GM19351 (cell line): ENCODE results near the gene MUSTN1.
A peak's percentile ranks its signal among the peaks of the same experiment; 100 is the strongest.

Source experiments
- ATAC-seq: cut with Tn5 transposase; IDR thresholded peaks from one replicate; pipeline ENCODE4 v1.9.1; 2021; ENCODE audit warnings: mild to moderate bottlenecking, moderate library complexity; ENCODE audit not compliant: unreplicated experiment

The MUSTN1 gene

DNA sequence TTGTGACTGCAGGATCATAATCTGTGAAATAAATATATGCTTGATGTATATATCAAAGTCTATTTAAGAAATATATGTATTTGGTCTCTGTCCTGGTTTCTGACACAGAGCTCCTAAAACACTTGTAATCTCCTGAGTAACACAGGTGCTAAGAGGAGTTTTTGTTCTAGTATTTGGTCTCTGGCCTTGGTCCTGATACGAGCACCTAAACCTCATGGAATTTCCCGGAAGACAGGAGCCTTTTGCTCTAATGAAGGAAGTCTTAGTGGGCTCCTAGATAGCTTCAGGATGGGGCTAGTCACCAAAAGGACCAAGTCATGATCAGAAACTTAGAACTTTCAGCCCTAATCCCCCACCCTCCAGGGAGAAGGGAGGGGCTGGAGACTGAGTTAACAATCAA is 19.2 kb upstream of the MUSTN1 start:
- ATAC-seq = no peak

DNA sequence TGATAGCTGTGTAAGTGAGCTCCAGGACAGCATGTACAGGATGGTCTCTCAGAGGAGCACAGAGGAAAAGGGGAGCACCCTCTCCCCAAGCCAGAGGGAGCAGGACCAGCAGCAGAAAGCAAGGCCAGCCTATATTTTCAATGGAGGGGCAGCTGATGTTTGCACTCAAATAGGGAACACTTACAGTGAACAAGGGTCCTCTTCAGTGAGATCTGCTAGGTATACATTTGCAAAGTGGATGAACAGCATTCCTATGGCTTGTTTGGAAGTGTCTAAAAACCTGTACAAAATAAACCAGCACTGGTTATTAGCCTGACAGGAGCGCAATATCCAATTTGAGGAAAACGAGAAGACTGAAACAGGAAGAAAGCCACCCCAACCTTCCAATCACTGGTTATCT is 17.6 kb upstream of the MUSTN1 start:
- ATAC-seq = no peak

DNA sequence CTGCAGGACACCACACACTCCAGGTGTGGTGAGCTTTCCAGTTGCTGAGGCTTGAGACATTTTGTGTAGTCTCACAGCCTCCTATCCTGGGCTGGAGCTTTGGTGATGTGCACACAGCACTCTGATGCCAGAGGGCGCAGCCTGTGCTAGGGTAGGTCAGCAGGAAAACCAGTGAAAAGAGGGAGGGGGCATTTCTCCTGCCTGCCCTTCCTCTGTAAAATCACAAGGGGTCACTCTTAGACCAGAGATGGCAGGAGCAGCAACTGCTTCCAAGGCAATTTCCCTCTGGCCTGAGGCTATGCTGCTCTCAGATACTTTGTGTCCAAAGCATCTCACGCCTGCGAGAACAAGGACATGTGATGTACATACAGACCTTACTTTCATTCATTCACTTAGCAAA is 16.5 kb upstream of the MUSTN1 start:
- ATAC-seq = no peak

DNA sequence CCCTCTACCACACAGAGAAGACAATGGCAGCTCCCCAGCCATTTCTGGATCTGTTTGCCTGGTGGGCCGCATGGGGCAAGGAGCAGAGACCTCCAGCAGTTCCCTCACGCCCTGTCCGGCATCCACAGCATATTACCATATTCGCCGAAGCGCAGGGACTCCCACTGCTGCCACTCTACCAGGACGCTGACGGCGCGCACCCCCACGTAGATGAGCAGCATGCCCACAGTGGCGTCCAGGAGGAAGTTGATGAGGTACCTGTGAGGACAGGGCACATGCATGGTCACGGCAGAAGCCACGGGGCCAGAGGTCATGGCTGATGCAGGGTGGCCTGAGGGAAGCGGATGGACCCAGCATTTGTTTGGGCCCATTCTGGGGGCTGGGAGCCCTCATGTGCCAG is 14.8 kb upstream of the MUSTN1 start:
- no peak for ATAC-seq

DNA sequence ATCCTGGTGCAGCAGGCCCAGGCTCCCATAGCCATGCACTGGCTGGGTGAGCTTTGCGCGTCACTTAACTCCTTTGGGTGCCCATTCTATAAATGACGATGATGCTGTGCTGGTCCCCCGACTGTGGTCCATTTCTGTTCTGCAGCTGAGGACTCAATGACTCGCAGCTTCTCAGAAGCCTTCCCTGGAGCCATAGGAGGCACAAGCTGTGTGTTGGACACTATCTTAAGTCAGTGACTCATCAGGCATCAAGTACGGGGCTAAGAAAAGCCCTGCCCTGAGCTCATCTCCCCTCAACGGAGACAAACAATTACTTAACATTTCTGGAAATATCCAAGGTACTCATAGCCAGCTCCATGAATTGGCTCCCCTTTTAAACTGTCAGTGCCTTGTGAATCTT is 13.8 kb upstream of the MUSTN1 start:
- no peak for ATAC-seq

DNA sequence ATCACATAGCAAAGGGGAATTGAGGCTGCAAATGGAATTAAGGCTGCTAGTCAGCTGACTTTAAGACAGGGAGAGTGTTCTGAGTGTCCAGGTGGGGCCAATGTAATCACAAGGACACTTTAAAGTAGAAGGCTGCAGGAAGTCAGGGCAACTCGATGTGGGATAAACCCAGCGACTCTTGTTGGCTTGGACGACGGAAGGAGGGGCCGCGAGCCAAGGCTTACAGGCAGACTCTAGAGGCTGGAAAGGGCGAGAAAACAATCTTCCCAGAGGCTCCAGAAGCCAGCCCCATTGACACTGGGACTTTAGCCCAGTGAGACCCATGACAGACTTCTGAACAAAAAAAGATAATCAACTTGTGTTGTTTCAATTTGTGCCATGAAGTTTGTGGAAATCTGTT is 12.9 kb upstream of the MUSTN1 start:
- no peak for ATAC-seq

DNA sequence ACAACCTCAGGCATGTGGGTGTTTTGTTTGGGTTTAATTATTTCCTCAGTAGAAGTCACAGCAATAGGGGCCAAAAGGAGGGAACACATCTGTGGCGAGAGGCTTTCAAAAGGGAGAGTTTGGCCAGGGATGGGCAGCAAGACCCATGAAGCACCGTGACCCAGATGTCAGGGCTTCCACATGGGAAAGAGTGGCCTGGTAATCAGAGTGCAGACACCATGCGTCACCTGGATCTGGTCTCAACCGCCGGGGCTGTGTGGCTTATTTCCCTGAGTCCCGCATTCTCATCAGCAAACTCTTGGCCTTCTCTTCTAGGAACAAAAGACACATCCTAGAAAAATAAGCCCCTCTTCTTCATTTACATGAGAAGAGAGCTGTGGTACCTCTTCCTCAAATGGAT is 12.4 kb upstream of the MUSTN1 start:
- no peak for ATAC-seq

DNA sequence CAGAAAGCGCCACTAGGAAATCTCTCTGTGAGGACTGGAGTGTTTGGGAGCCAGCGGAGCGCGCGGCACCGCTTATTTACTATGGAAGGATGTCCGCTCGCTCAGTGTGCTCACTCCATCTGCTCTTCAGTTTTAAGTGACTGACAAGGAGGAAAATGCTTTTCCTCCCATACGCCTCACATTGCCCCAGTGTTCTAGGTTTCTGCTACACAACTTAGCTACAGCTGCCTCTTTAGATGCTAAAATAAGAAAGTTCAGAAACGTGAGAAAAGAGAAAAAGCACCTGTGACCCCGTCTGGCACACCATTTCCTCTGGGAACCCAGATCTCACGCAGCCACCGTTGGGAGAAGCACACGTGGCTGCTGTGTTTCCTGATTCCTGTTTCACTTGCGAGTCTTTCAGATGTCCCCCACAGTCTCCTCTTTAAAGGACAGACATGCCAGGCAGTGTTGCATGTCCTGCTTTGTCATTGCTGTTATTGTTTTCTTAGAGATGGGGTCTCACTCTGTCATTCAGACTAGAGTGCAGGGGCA is 11.7 kb upstream of the MUSTN1 start:
- no peak for ATAC-seq

DNA sequence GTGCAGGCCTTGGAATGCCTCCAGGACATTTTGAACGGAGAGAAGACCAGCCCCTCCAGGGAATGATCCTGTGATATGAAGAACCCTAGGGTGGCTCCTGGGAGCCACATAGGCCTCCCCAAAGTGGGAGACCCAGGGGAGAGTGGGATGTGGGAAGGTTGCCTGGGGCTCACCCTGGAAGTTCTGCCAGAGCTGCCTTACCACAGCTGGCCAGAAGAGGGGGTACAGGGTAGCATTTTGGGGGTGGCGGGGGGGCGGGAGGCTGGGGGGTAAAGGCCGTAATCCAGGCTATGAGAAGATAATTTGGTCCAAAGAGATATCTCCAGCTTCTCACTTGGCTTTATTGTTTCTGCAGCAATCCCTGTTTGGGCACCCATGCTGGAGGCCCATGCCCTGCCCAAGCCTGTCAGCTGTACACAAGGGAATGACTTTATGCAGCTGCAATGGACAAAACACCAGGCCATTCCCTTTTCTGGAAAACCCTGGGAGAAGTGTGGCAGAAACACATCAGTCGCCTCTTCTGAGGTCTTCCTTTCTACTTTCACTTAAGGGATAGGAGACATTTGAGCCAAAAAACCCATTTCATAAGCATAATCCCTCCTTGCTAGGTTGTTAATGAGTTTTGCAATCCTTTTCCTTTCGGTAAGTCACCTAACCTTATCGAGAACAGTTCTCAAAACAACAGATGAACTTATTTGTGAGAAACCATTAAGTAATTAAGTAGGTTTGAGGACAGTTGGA is 11.0 kb upstream of the MUSTN1 start:
- no peak for ATAC-seq

DNA sequence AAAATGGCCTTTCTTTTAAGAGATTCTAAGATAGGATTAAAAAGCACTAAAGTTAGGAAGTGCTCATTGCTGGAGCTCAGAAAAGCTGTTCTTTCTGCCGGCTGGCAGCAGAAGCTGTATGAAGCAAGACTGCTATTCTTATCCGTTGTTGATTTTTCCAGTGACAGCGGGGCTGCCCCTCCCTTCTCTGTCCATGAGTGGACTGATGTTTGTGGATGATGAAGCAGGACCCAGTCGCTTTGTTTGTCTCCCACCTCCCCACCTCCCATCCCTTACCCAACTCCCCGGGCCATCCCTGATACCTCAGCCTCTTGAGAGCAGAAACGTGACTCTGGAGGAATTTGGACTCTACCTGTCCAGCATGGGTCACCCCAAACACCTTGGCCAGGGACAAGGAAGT is 10.3 kb upstream of the MUSTN1 start:
- ATAC-seq = no peak

DNA sequence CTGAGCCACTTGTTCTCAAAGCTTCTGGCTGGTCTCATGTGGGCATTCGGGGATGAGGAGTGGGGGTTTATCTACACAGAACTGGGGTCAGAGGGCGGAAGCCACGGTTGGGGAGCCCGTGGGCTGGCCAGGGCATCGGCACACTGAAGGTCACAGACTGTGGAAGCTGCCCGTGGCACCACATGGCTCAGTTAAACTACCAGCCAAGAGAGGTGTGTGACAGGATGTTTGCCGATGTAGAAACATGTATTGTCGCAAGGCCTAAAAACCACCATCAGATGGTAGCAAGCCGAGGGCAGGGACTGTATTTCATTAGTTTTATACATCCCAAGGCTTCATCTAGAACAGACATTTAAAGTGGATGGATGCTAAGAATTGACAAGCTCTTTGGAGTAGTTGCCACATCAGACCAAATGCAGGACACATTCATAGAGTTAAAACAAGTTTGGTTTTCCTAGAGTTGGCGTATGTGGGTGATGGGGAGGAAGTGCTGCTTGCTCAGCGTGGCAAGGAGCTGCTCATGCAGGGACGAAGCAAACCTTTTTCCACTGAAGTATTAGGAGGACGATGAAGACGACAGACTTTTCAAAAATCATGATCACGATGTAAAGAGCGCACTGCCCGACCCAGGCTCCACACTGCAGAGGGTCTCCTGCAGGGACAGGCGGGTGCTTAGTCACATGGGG is 9.6 kb upstream of the MUSTN1 start:
- ATAC-seq = no peak

DNA sequence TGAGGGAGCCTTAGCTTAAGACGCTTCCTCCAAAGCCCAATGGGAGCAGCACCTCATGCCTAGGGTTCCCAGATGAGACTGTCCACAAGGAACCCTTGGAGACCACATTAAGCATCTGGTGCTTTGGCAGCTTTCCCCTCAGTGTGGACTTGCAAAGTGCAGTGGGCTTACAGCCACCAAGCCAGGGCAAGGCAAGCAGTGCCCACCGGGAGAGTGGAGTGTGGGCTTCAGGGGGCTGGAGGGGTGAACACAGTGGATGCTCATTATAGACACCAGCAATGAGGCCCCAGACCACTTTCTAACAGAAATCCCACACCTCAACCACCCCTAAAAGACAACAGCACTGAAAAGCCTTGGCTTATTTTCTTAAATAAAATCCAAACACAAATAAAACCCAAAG is 9.1 kb upstream of the MUSTN1 start:
- ATAC-seq = no peak

DNA sequence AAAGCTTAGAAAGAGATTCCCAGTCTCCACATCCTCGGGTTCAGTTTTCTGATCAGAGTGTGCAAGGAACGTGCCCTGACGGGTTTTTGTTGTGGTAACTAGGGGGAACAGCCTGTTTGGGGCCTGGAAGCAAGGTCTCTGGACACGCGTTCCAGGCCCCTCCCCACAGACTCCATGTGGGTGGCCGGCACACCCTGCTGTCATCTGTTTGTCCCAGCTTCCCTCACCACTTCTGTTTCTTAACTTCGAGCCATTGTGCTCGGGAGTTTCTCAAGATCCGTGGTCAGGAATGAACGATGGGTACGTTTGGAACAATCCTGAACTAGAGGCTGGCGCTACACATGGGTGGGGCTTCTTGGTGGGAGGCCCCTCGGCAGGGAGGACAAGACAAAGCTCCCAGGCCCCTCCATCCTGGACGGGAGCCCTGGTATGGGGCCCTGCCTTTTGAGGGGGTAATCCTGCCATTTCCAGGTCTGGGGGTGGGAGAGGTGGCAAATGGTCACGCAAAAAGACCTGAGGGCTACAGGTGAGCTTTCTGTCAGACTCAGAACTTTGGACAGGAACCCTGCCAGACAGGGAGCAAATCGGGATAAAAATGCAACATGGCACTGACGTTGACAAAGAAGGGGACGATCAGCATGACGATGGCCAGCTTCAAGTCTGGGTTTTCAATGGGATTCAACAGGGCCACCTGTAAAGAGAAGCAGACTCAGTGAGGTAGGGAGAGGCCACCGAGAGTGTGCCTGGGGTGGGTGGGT is 8.5 kb upstream of the MUSTN1 start:
- ATAC-seq = no peak

DNA sequence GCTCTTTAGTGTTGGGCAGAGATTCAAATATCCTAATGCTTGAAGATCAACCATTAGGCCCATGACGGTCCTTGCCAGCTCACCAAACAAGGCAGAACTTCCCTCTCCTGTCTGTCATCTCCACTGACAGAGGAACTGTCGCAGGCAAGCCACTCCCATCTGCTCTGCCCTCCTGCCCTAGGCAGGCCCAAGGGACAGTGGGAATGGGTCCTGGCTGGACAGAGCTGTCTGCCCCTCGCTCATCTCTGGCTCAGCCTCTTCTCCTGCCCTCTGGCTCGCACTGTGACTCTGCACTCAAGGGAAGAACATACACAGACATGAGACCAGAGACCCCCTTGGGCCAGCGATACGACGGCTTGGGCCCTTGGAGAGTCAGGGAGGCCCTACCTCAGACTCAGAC is 7.6 kb upstream of the MUSTN1 start:
- no peak for ATAC-seq

DNA sequence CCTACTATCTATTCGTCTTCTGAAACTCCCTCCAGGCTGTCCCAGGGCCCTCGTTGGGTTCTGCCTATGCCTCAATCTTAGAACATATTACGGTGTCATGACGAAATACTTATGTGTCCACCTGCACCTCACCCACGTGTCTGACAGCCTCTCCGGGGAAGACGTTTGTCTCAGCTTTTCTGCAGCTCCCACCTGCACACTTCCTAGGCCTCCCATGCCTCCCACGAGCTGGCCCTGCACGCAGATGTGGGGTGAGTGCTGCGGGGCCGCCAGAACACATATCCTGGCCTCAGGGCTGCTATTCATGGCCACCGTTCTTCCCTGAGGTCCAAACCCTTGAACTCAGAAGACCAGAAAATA is 7.1 kb upstream of the MUSTN1 start:
- no peak for ATAC-seq

DNA sequence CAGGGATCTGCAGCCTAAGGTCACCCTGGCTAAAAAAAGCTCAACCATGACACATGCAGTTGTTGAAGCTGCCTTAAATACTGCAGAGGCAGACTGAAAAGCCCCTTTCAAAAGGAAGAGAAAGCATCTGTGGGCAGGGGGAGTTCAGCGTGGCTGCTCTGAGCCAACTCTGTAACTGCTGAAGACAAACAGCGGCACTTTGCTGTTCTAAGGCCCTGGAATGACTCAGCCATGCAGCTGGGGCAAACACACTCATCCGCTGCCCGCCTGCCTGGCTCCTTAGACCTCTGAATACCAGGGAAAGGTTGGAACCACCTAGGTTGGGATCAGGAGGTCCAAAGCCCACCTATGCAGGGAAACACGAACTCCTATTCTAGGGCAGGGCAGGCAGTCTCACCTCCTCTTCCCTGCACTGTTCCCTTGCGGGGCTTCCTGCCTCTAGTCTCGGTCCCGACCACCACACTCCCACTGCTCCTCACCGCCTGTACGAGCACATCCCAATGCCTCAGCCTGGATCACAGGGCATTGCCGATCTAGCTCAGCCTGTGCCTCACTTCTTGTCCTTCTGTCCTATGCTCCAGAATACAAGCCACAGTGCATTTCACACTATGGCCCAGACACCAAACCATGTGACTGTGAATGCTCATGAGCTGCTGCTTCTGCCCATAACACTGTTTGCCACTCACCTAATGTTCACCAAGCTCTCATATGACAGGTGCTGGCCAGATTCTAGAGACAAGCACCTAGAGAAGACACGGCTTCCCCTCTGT is 6.6 kb upstream of the MUSTN1 start:
- peak; percentile 63 for ATAC-seq

DNA sequence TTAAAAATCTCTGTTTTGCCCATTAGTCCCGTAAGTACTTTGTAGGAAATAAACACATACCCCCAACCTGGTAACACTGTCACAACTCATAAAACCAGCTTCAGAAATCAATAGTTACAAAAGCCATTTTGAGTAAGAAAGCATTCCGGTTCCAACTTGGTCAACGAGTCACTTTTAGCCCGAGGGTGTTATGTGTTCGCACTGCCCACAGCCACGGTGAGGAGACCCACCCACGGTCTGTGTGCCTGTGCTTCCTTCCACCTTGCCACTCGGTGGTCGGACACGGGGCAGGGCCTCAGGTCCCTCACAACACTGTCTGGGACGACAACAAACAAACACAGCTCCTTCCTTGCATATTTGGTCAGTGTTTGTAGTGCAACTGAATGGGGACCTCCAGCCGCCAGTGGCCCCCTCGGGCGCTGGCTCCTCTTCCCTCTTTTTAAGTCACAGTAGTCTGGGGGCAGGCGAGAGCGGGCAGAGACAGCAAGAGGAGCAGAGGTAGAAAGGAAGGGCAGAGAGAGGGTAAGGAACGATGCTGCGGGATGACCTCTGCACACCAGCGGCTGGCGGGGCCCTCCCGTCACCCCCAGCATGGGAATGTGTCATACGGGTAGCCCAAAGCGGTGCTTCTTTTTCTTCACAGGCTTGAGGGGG is 5.2 kb upstream of the MUSTN1 start:
- no peak for ATAC-seq

DNA sequence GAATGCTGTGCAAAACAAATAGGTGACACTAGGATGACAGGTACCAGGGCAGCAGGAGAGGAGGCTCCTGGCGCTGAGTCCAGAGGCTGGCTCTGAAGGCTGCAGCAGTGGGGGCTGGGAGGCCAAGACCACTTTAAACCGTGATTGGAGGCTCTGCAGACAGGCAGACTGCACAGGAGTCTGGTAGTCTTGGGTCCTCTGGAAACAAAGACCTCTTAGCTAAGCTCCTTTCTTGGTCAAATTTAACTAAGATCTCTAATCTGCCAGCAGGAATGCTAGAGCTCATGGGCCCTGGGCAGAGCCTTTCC is 4.4 kb upstream of the MUSTN1 start:
- no peak for ATAC-seq

DNA sequence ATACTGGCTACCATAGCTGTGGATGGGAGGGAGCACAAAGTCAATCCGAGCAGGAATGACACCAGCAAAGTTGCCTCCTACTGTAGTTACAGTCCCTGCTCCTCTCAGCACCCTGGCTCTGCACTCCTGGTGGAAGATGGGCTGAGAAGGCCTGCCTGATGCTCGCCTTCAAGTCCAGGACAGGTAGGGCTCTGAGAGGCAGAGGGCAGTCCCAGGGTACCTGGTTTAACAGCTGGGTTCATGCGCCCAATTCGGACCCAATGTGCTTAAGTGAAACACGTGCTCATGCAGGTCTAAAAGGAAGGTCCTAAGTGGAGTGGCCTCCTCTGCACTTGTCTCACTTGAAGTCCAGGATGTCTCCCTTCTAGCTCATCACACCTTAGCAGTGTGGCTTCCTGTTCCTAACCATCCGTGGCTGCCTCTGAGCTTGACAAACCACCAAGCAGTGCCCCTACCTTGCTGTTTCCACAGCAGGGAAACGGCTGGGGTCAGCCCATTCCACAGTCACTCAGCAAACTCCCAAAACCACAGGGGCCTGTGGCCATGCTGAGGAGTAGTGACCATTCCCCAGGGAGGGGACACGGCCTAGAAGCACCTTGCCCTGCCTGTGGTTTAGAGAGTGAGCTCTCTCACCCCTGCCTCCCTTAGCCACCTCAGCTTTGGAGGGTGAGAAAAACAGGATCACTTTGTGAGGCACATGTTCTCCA is 3.9 kb upstream of the MUSTN1 start:
- ATAC-seq = no peak

DNA sequence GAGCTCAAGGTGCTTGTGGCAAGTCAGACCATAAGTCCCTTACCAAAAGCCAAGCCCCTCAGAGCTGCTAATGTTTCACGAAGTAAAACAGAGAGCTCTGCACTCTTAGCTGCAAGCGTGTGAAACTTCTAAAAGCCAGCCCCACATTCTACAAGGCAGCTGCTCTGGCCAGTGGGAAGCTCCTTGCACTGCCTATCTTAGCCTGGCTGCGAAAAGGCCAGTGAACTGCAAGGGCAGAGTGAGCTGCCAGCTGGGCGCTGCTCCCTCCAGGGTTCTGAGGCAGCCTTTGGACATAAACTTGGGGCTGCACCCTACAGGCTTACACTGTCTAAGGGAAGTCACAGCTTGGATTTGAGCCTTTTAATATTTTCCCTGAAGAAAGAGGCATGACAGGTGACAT is 2.2 kb upstream of the MUSTN1 start:
- ATAC-seq = no peak
